ENCODE measurements around the gene DSTN. TPM values are rescaled to one million over a fixed set of nuclear protein-coding genes. Genes with fewer than 3 reads are reported as not detected.

The DSTN gene
- total and polyA plus RNA-seq, 9 of the 15 experiments (the other 6 are each of a cell fraction or from before 2014, with no cell fraction given): 25.7 to 88.3 (median 61.0) TPM

- TF ChIP-seq PRDM10 (IDR thresholded peaks at IDR 0.05; ENCODE audit: partially characterized antibody) (no peak), CEBPG (CRISPR knock-in tag; IDR thresholded peaks at IDR 0.05) (no peak), CEBPG (tag; conservative IDR thresholded peaks at IDR 0.05 in 1 of 2, IDR thresholded peaks at IDR 0.05 in 1 of 2) (no peak), MLLT1 (IDR thresholded peaks at IDR 0.05) (no peak), RBM34 (IDR thresholded peaks at IDR 0.05; ENCODE audit: borderline replicate concordance, insufficient read depth, low read length) (no peak), LEF1 (IDR thresholded peaks at IDR 0.05) (no peak), ZNF561 (CRISPR knock-in tag; conservative IDR thresholded peaks at IDR 0.05) (no peak), DMBX1 (CRISPR knock-in tag; IDR thresholded peaks at IDR 0.05; ENCODE audit: borderline replicate concordance) (no peak), THRA (IDR thresholded peaks at IDR 0.05) (no peak), ZBTB7A (IDR thresholded peaks at IDR 0.05; ENCODE audit: borderline replicate concordance, control insufficient read depth, low read depth, low read length) (no peak), VEZF1 (CRISPR knock-in tag; IDR thresholded peaks at IDR 0.05) (no peak)
Observed at GRCh38 chr20:17651760-17652388, 82.0 kb downstream of the DSTN start (continued).
